Sciatic nerve (tissue), 2 donors: ENCODE data around the gene ZNF439. TPM values are rescaled to one million over a fixed set of nuclear protein-coding genes. Genes with fewer than 3 reads are reported as not detected.
"Not testable (repeated sequence)": the region's sequence is repeated elsewhere in the genome, so short reads cannot be mapped to it uniquely, and the experiment has no call there.

Source experiments
- ATAC-seq: fragments of 200-7000 bp; cut with Tn5 transposase; one replicate; pipeline ENCODE4 v1.9.1; 2020; ENCODE audit warnings: mild to moderate bottlenecking, moderate library complexity
- DNase-seq: peaks from one replicate; pipeline ENCODE4 v3.0.0-alpha.2; 2020; ENCODE audit warnings: low spot score
- intact Hi-C: fragments of 100-400 bp; cut with DNase I; formaldehyde crosslinking; loops from one replicate; pipeline ENCODE4 v1.14.2; 2022
- total RNA-seq: library from RNA; stranded (reverse); fragmentation: NEBNext Ultra II Directional; extraction: Animal tissue kit (Norgen Biotek cat#: 25700); gene quantifications from one replicate; pipeline ENCODE4 v1.2.1, GENCODE V29; 2021
- donor health status: DM: no; HTN: no; CAD: no.
- donor health status: DM: no; HTN: no; CAD: no.

Gene ZNF439
- total RNA-seq, 1 donor from 2014 or later, result 12.7 TPM

GRCh38 chr19:11860721-11861120, 12.2 kb downstream of the ZNF439 start:
- DNase-seq (no peak), ATAC-seq (no peak)
- intact Hi-C loops, result no loop called here

GRCh38 chr19:11861301-11861700, 12.8 kb downstream of the ZNF439 start:
- intact Hi-C loops, result no loop called here
- DNase-seq (no peak), ATAC-seq (no peak)

- ATAC-seq, intact Hi-C loops, DNase-seq: not testable (repeated sequence)
These were observed 19.2 kb downstream of the ZNF439 start for GRCh38 chr19:11867766-11868165.

GRCh38 chr19:11868188-11868587, 19.7 kb downstream of the ZNF439 start:
- intact Hi-C loops, result no loop called here
- ATAC-seq (no peak), DNase-seq (no peak)

- intact Hi-C loops, result no loop called here
- no peak for ATAC-seq
- DNase-seq, result no peak
These were observed 24.1 kb downstream of the ZNF439 start for GRCh38 chr19:11872624-11873023.

GRCh38 chr19:11873762-11874161, 25.2 kb downstream of the ZNF439 start:
- intact Hi-C loops, result no loop called here
- DNase-seq, result no peak
- ATAC-seq, result no peak

- intact Hi-C loops, ATAC-seq: not testable (repeated sequence)
These were observed 31.3 kb downstream of the ZNF439 start for GRCh38 chr19:11879687-11880266.

GRCh38 chr19:11880598-11880997, 32.1 kb downstream of the ZNF439 start:
- intact Hi-C loops, result no loop called here
- ATAC-seq (no peak), DNase-seq (no peak)

More at GRCh38 chr19:11879687-11880266, 31.3 kb downstream of the ZNF439 start:
- not testable (repeated sequence) for DNase-seq

GRCh38 chr19:11881151-11881800, 32.8 kb downstream of the ZNF439 start:
- DNase-seq (peak; percentile 61), ATAC-seq (no peak)
- intact Hi-C loops, result no loop called here

- intact Hi-C loops, result no loop called here
- DNase-seq (no peak), ATAC-seq (no peak)
These were observed 34.1 kb downstream of the ZNF439 start for GRCh38 chr19:11882606-11883005.

- DNase-seq (no peak), ATAC-seq (peak; percentile 63)
- intact Hi-C loops, result no loop called here
These were observed 38.7 kb downstream of the ZNF439 start for GRCh38 chr19:11887234-11887610.

GRCh38 chr19:11887611-11888531, 39.3 kb downstream of the ZNF439 start, which contains the start of gene ZNF69:
ZNF69 (plus strand) TSS chr19:11887782; CDS start chr19:11887924, 142 bp downstream.
- DNase-seq (peak; percentile 90), ATAC-seq (peak; percentile 99)
- intact Hi-C loops, result no loop called here

- intact Hi-C loops, DNase-seq, ATAC-seq: not testable (repeated sequence)
These were observed 41.4 kb downstream of the ZNF439 start for GRCh38 chr19:11889901-11890300.

GRCh38 chr19:11890634-11891033, 42.1 kb downstream of the ZNF439 start:
- ATAC-seq (no peak), DNase-seq (no peak)
- intact Hi-C loops, result no loop called here

GRCh38 chr19:11894851-11895250, 46.3 kb downstream of the ZNF439 start:
- intact Hi-C loops, result no loop called here
- no peak for DNase-seq
- ATAC-seq, result no peak

- ATAC-seq, result no peak
- intact Hi-C loops, result no loop called here
- no peak for DNase-seq
These were observed 53.7 kb downstream of the ZNF439 start for GRCh38 chr19:11902228-11902627.

- no peak for DNase-seq
- intact Hi-C loops, result no loop called here
- ATAC-seq, result no peak
These were observed 57.4 kb downstream of the ZNF439 start for GRCh38 chr19:11905928-11906327.

- ATAC-seq, intact Hi-C loops, DNase-seq: not testable (repeated sequence)
These were observed 63.4 kb downstream of the ZNF439 start for GRCh38 chr19:11911937-11912336.

GRCh38 chr19:11914417-11915051, 66.0 kb downstream of the ZNF439 start:
- DNase-seq, ATAC-seq, intact Hi-C loops: not testable (repeated sequence)
